T follicular helper cell (primary cell): ENCODE data around the gene OR2D2.
"Not testable (repeated sequence)": the region's sequence is repeated elsewhere in the genome, so short reads cannot be mapped to it uniquely, and the experiment has no call there.

ENCODE experiments used
- DNase-seq: peaks from one replicate; pipeline ENCODE4 v3.0.0-alpha.2; 2020; ENCODE audit warnings: low read depth

OR2D2 gene

DNA sequence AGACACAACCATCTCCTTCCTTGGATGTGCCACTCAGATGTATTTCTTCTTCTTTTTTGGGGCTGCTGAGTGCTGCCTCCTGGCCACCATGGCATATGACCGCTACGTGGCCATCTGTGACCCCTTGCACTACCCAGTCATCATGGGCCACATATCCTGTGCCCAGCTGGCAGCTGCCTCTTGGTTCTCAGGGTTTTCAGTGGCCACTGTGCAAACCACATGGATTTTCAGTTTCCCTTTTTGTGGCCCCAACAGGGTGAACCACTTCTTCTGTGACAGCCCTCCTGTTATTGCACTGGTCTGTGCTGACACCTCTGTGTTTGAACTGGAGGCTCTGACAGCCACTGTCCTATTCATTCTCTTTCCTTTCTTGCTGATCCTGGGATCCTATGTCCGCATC lies 15.4 kb downstream of the OR2D2 start:
- DNase-seq = no peak

GRCh38 chr11:6876325-6876724 lies 16.0 kb downstream of the OR2D2 start, which contains the start of gene OR10A4:
Gene OR10A4, plus strand, starts transcription at chr11:6876625. Its CDS starts 23 bp downstream, at chr11:6876648.
- no peak for DNase-seq

GRCh38 chr11:6875761-6876160 lies 16.5 kb downstream of the OR2D2 start:
- no peak for DNase-seq

DNA sequence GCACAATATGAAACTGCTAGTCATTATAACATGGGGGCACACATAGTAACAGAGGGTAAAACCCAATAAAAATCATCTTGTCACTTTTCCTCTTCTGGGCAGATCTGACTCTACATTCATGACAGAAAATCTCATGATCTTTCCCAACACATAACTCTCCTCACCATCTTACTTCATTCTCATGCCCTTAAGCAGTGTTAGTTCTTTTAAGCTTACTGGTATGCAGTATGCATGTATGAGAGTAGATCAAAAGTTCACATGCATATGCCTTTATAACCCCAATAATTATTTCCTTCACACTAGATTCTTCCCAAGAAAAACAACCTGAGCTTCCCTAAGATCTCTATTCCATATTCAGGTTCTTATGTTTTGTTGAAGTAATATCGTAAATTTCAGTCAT lies 21.0 kb downstream of the OR2D2 start:
- no peak for DNase-seq

GRCh38 chr11:6864438-6864837 lies 27.9 kb downstream of the OR2D2 start:
- no peak for DNase-seq

DNA sequence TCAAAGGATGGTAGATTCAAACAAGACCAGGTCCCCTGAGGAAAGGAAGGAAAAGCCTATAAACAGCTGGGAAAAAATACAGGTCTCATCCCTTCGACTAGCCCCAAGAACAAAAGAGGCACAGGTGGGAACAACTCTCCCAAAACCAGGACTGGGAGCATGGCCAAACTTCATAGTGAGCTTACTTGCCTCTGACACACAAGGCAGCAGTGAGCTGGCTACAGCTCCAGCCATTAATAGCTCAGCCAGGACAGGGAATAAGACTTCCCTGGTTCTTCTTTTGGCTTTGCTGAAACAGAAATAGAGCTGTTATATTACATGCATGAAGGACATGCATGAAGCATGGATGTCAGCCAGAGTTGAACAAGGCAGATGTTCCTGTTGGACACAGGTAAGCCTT lies 29.3 kb downstream of the OR2D2 start, which contains the start of gene OR10A2:
OR10A2 (plus strand) TSS at position 97 of the 400 bp plus-strand sequence. CDS start 6,698 bp downstream, outside the sequence.
- no peak for DNase-seq

DNA sequence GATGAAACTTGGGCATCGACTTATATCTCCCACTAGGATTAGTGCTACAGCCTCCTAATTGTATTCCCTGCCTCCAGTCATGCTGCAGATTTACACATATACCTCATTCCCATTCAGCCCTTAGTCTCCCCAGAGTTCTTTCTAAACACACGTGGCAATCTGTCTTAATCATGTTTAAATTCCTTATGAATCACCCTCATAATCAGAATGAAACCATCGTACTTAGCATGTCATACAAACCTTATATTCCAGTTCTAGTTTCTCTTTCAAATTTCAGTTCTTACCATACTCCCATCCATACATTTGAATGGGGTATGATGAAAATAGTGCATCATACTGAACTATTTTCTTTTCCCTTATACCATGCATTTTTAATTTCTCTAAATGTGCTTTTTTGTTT lies 35.4 kb downstream of the OR2D2 start:
- no peak for DNase-seq

DNA sequence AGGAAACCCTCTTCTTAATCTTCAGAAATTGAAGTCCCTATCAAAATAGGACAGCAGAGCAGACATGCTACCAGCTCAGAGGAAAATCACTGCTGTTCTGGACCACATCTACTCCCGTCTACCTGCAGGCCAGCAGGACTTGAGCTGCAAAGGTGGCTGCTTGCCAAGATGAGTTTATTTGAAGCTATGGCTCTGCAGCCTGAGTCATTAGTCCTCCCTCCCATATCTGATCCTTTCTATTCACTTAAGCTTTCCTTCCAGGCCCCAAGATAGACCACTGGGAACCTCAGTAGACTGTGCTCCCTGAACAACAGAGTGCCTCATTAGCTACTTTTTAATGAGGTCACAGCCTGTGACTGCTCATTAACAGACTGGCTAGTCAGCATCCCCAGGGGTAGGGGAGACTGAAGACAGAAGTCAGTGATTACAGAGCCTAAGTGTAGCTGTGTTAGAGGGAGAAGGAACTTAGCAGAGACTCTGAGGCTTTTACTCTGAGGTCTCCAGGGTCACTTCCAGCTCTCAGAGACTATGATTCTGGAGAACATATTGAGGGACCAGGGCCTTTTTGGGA lies 36.2 kb downstream of the OR2D2 start:
- DNase-seq = no peak

DNA sequence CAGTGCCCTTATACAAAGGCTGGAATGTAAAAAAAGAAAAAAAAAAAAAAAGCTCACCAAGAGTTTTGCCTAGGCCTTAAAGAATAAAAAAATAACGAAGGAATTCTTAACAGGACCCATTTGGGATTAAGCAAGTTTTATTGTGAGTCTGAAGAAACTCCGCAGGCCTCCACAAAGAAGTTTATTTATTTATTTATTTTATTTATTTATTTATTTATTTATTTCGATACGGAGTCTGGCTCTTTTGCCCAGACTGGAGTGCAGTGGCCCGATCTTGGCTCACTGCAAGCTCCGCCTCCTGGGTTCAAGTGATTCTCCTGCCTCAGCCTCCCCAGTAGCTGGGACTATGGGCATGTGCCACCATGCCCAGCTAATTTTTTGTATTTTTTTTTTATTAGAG lies 37.5 kb downstream of the OR2D2 start:
- DNase-seq = not testable (repeated sequence)

- DNase-seq = no peak
Observed at GRCh38 chr11:6850526-6850925, 41.8 kb downstream of the OR2D2 start.

DNA sequence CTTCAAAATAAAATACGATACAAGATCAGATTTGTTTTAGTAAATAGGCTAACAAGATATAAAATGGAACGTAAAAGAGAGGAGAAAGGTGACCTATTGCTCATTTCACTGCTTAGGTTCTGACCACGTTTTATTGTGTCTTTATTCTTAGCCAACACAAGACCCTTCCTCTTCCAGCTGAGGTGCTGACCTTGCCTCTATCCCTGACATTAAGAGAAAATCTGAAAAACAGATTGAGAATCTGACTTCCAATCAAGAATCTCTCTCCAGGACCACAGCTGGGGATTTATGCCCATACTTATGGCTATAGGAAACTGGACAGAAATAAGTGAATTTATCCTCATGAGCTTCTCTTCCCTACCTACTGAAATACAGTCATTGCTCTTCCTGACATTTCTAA lies 46.9 kb downstream of the OR2D2 start, which contains the start of gene OR10A5:
OR10A5 (plus strand) TSS at position 301 of the 400 bp plus-strand sequence; CDS start at position 301, 0 bp downstream.
- DNase-seq = no peak

DNA sequence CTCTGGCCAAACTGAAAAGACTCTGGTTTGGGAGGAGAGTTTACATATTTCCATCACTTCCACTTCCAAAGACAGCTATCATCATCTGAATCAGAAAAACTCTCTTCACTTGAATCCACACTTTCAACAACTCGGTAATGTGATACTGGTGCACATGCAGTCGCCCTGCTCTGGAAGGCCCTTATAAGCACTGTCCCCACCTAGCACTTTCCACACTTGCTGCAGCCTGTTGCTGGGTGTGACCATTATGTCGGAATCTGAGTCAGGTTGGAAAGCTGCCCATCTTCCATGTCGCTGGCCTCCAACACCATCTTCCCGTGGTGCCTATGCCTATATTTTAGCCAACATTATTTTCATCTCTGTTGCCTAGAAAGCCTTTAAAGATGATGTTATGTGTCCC lies 47.9 kb downstream of the OR2D2 start:
- DNase-seq = no peak

DNA sequence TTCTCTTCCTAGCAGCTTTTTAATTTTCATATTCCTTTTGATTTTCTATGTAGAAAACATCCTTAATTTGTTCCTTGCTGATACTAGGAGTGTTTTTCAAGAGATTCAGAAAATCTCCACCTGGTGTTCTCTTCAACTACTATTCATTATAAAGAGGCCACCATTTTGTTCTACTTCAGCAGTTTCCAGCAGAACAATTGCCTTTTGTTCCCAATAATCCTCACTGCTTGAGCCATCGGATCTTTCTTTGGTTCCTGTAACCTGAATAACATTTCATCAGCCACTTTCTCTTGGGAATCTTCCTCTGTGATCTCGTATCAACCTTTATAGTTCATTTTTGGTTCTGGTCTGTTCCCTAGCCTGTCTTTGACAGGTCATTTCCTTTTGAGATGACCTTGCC lies 48.6 kb downstream of the OR2D2 start:
- DNase-seq = no peak

DNA sequence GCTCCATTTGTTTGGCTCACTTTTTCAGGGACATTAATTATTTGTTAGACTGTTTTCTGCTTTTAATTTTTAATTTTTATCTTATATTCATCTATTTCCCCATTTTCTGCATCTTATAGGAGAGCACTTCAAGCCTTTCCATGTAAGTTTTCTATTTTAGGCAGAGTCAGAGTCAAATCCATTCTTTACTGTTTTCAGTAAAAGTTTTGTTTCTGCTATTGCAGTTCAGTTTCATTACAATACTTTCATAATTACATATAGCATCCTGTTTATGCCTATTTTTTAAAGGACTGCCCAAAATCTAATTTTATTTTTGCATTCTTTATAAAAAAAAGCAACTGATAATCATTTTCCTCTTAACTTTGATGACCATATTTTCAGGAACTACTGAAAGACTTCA lies 50.6 kb downstream of the OR2D2 start:
- DNase-seq = no peak
